AG04450 (cell line): ENCODE results near the gene ACTR3. TPM values are rescaled to one million over a fixed set of nuclear protein-coding genes. Genes with fewer than 3 reads are reported as not detected.

Source experiments
- CTCF ChIA-PET: fragments of 300-600, 350-600 bp; formaldehyde crosslinking; extraction: SDS; loops from one replicate; lab custom pipeline; 2022; ENCODE audit warnings: antibody characterized with exemption, inconsistent platforms; lab: Charles Lee
- POLR2A ChIA-PET: fragments of 350-600 bp; formaldehyde crosslinking; extraction: SDS; loops from one replicate; lab custom pipeline; 2021; ENCODE audit warnings: antibody characterized with exemption, inconsistent platforms; lab: Yijun Ruan, JAX
- DNase-seq: peaks from one replicate; pipeline ENCODE4 v3.0.0-alpha.2; 2011; ENCODE audit warnings: low read depth, low spot score
- H3K27ac ChIP-seq: one replicate; pipeline ENCODE4 v1.5.1; 2012; ENCODE audit warnings: low read depth, low read length, control low read depth
- H3K27me3 ChIP-seq: one replicate; pipeline ENCODE4 v1.6.0; 2012; ENCODE audit warnings: low read length; ENCODE audit not compliant: control insufficient read depth, insufficient read depth
- H3K4me3 ChIP-seq: 2 replicates; pipeline ENCODE4 v1.5.1; 2011; ENCODE audit warnings: mild to moderate bottlenecking, low read depth, low read length, control low read depth
- H3K9me3 ChIP-seq: 2 replicates; pipeline ENCODE4 v1.5.1; 2012; ENCODE audit warnings: low read length; ENCODE audit not compliant: control insufficient read depth, insufficient read depth
- polyA plus RNA-seq: library from polyadenylated mRNA; depleted of rRNA; stranded (reverse); fragments of >200 nt; gene quantifications from 2 replicates; pipeline ENCODE4 v1.2.3, GENCODE V29; 2011
- TF ChIP-seq, protein P1 (sequence below): IDR thresholded peaks from 2 replicates; pipeline ENCODE4 v1.5.1; 2011; ENCODE audit warnings: low read depth, low read length, control low read depth, inconsistent platforms

Gene ACTR3
- polyA plus RNA-seq, 1 experiment, result 536 TPM

DNA sequence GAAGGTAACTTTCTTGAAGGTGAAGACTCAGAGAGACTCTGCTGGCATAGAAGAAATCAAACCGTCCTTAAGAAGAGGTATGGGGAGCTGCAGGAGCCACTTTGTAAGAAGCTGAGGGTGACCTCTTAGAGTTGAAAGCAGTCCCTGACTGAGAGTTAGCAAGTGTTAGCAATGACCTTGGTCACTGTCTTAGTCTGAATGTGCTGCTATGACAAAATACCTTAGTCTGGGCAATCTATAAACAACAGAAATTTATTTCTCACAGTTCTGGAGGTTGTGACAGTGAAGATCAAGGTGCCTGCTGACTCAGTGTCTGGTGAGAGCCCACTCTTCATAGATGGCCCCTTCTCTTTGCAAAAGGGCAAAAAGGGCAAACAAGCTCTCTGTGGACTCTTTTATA lies 35.7 kb upstream of the ACTR3 start:
- Histone ChIP-seq H3K27ac (no peak overlapping the region), H3K4me3 (no peak overlapping the region), H3K27me3 (no peaks in the 10 kb centered on the region), H3K9me3 (no peaks in the 10 kb centered on the region)
- DNase-seq, result no peak
- TF ChIP-seq, protein P1, sequence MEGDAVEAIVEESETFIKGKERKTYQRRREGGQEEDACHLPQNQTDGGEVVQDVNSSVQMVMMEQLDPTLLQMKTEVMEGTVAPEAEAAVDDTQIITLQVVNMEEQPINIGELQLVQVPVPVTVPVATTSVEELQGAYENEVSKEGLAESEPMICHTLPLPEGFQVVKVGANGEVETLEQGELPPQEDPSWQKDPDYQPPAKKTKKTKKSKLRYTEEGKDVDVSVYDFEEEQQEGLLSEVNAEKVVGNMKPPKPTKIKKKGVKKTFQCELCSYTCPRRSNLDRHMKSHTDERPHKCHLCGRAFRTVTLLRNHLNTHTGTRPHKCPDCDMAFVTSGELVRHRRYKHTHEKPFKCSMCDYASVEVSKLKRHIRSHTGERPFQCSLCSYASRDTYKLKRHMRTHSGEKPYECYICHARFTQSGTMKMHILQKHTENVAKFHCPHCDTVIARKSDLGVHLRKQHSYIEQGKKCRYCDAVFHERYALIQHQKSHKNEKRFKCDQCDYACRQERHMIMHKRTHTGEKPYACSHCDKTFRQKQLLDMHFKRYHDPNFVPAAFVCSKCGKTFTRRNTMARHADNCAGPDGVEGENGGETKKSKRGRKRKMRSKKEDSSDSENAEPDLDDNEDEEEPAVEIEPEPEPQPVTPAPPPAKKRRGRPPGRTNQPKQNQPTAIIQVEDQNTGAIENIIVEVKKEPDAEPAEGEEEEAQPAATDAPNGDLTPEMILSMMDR, result no peak
- ChIA-PET CTCF (no interaction called here), POLR2A (no interaction called here)

DNA sequence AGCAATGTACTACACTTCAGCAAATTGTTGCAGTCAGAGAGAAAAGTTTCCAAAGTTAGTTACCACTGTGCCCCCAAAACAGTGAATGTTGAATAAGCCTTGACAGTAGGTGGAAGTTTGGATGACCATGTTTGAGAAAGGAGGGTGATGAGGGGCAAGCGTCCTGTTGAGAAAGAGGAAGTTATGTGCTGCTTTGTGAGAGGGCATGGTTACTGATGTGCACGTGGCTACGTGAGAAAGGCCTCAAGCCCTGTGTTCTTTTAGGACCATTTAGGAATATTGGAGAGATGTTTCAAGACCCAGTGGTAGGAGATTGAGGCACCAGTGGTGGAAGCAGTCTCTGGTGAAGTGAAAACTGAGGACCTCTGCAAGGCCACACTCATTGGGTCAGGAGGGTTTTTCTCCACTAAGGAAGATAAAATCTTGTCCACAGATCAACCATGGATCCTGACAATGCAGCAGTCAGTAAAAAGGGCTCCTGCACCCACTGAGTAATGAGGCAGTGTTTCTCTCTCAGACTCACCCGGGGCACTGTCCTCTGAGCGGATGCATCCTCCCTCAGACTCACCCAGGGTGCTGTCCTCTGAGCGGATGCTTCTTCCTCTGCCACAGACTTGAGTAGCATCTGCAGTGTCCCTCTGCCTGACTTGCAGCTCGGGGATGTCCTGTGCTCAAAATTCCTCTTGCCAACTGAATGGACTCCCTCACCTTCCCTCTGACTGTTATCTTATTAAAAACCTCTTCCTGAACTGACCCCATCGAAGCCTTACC lies 34.7 kb upstream of the ACTR3 start:
- POLR2A ChIA-PET, result no interaction called here
- H3K27me3 ChIP-seq, result no peaks in the 10 kb centered on the region
- no peak overlapping the region for H3K27ac ChIP-seq
- CTCF ChIA-PET, result no interaction called here
- no peaks in the 10 kb centered on the region for H3K9me3 ChIP-seq
- no peak overlapping the region for H3K4me3 ChIP-seq
- TF ChIP-seq, protein P1, result no peak
- DNase-seq, result no peak

DNA sequence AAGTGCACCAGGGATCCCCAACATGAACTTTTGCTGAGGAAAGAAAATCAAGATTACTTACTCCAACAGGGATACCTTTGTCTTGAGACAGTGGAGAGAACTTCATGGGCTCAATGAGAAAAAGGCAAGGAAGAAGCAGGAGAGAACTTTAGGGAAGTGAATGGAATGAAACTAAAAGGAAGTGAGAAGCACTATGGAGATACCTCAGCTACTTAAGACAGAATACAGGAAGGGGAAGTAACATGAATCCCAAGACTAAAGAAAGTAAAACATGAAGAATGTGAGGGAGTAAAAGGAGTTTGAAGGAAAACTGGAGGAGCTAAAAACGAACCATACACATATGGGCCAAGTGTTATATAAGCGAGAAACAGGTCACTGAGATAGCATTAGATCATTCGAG lies 32.4 kb upstream of the ACTR3 start:
- DNase-seq, result no peak
- TF ChIP-seq, protein P1, result no peak
- no peak overlapping the region for H3K4me3 ChIP-seq
- no peaks in the 10 kb centered on the region for H3K27me3 ChIP-seq
- POLR2A ChIA-PET, result no interaction called here
- CTCF ChIA-PET, result interaction anchor here (0.7 kb wide), 1 partner anchor 229 kb away, joined by 3 read pairs; no protein-coding TSS in a partner anchor
- no peaks in the 10 kb centered on the region for H3K9me3 ChIP-seq
- H3K27ac ChIP-seq, result no peak overlapping the region

DNA sequence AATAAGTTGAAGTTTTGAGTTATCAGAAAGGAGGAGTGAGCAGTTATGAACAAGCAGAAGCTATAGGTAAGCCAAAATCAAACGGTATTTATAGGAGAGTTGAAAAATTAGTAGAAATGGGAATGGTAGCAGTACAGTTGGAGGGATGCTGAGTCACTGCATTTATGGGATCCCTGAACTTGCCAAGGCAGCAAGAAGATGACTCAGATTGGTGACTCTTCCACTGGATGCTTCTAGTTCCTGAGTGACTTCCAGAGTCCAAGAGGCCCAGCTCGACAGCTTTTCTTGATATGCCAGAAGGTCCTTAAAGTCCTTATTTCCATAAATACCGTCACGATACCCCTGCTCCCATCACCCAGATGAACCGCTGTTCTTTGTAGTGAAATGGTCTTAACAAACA lies 31.1 kb upstream of the ACTR3 start:
- peak; percentile 66 for DNase-seq
- Histone ChIP-seq H3K9me3 (no peaks in the 10 kb centered on the region), H3K27ac (no peak overlapping the region), H3K27me3 (no peaks in the 10 kb centered on the region), H3K4me3 (no peak overlapping the region)
- POLR2A ChIA-PET, result interaction anchor here (1.0 kb wide), 1 partner anchor 40 kb away, joined by 3 read pairs; no protein-coding TSS in a partner anchor
- CTCF ChIA-PET, result no interaction called here
- TF ChIP-seq, protein P1, result no peak

DNA sequence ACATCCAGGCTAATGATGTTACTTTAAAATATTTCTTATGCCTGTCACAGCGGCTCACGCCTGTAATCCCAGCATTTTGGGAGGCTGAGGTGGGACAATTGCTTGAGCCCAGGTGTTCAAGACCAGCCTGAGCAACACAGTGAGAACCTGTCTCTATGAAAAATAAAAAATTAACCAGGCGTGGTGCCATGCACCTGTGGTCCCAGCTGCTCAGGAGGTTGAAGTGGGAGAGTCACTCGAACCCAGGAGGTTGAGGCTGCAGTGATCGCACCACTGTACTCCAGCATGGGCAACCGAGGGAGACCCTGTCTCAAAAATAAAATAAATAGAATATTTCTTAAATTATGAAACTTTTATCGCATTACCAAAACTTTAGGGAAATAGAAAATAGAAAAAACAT lies 28.1 kb upstream of the ACTR3 start:
- TF ChIP-seq, protein P1, result no peak
- POLR2A ChIA-PET, result no interaction called here
- DNase-seq, result no peak
- Histone ChIP-seq H3K4me3 (no peak overlapping the region), H3K27me3 (no peaks in the 10 kb centered on the region), H3K9me3 (no peaks in the 10 kb centered on the region), H3K27ac (no peak overlapping the region)
- CTCF ChIA-PET, result no interaction called here
